ENCODE results near the gene BOK.
A peak's percentile ranks its signal among the peaks of the same experiment; 100 is the strongest.

GRCh38 chr2:241558532-241559322, at the start of gene BOK:
- TF ChIP-seq, protein P1, sequence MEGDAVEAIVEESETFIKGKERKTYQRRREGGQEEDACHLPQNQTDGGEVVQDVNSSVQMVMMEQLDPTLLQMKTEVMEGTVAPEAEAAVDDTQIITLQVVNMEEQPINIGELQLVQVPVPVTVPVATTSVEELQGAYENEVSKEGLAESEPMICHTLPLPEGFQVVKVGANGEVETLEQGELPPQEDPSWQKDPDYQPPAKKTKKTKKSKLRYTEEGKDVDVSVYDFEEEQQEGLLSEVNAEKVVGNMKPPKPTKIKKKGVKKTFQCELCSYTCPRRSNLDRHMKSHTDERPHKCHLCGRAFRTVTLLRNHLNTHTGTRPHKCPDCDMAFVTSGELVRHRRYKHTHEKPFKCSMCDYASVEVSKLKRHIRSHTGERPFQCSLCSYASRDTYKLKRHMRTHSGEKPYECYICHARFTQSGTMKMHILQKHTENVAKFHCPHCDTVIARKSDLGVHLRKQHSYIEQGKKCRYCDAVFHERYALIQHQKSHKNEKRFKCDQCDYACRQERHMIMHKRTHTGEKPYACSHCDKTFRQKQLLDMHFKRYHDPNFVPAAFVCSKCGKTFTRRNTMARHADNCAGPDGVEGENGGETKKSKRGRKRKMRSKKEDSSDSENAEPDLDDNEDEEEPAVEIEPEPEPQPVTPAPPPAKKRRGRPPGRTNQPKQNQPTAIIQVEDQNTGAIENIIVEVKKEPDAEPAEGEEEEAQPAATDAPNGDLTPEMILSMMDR (IDR thresholded peaks at IDR 0.05) = no peak
- peak in 1 of 2 donors; percentile 27 for TF ChIP-seq POLR2A (IDR thresholded peaks at IDR 0.05)

Measured in tibial nerve (tissue), 3 donors.